ENCODE data around the gene NSMCE1.

- TF ChIP-seq EZH2 (optimal IDR thresholded peaks at IDR 0.05; ENCODE audit: low read depth, low read length), result no peak
- no peak for TF ChIP-seq CTCF (IDR thresholded peaks at IDR 0.05; ENCODE audit: low read length)
- no peak for TF ChIP-seq EZH2phosphoT487 (IDR thresholded peaks at IDR 0.05; ENCODE audit: low read length)
These were observed 46.4 kb upstream of the NSMCE1 start for GRCh38 chr16:27314986-27315332.
